ENCODE data around the gene PLVAP.

PLVAP gene

GRCh38 chr19:17357724-17358123 lies 19.4 kb downstream of the PLVAP start:
- no peak for TF ChIP-seq ZNF274 (IDR thresholded peaks at IDR 0.05; ENCODE audit: low read depth, low read length)
- no peak overlapping the region for H3K4me3 ChIP-seq (ENCODE audit: low read length)

- no peak overlapping the region for H3K4me3 ChIP-seq (ENCODE audit: low read length)
- no peak for TF ChIP-seq ZNF274 (IDR thresholded peaks at IDR 0.05; ENCODE audit: low read depth, low read length)
Observed at GRCh38 chr19:17357078-17357666, 20.0 kb downstream of the PLVAP start.

- no peak for TF ChIP-seq ZNF274 (IDR thresholded peaks at IDR 0.05; ENCODE audit: low read depth, low read length)
- H3K4me3 ChIP-seq (ENCODE audit: low read length) = no peak overlapping the region
Observed at GRCh38 chr19:17353386-17353785, 23.8 kb downstream of the PLVAP start.

- TF ChIP-seq ZNF274 (IDR thresholded peaks at IDR 0.05; ENCODE audit: low read depth, low read length) = no peak
- no peak overlapping the region for H3K4me3 ChIP-seq (ENCODE audit: low read length)
Observed at GRCh38 chr19:17352608-17353280, 24.4 kb downstream of the PLVAP start.

GRCh38 chr19:17351815-17352435 lies 25.2 kb downstream of the PLVAP start:
- no peak overlapping the region for H3K4me3 ChIP-seq (ENCODE audit: low read length)
- no peak for TF ChIP-seq ZNF274 (IDR thresholded peaks at IDR 0.05; ENCODE audit: low read depth, low read length)

GRCh38 chr19:17348700-17349099 lies 28.4 kb downstream of the PLVAP start:
- TF ChIP-seq ZNF274 (IDR thresholded peaks at IDR 0.05; ENCODE audit: low read depth, low read length) = no peak
- no peak overlapping the region; the same call in 1 of the 2 replicates for H3K4me3 ChIP-seq (ENCODE audit: low read length)

GRCh38 chr19:17347877-17348276 lies 29.3 kb downstream of the PLVAP start:
- H3K4me3 ChIP-seq (ENCODE audit: low read length) = no peak overlapping the region

GRCh38 chr19:17347361-17347760 lies 29.8 kb downstream of the PLVAP start:
- H3K4me3 ChIP-seq (ENCODE audit: low read length) = no peak overlapping the region
- TF ChIP-seq ZNF274 (IDR thresholded peaks at IDR 0.05; ENCODE audit: low read depth, low read length) = no peak

More at GRCh38 chr19:17347877-17348276, 29.3 kb downstream of the PLVAP start:
- no peak for TF ChIP-seq ZNF274 (IDR thresholded peaks at IDR 0.05; ENCODE audit: low read depth, low read length)

GRCh38 chr19:17346109-17346671 lies 31.0 kb downstream of the PLVAP start:
- no peak overlapping the region for H3K4me3 ChIP-seq (ENCODE audit: low read length)
- no peak for TF ChIP-seq ZNF274 (IDR thresholded peaks at IDR 0.05; ENCODE audit: low read depth, low read length)

DNA sequence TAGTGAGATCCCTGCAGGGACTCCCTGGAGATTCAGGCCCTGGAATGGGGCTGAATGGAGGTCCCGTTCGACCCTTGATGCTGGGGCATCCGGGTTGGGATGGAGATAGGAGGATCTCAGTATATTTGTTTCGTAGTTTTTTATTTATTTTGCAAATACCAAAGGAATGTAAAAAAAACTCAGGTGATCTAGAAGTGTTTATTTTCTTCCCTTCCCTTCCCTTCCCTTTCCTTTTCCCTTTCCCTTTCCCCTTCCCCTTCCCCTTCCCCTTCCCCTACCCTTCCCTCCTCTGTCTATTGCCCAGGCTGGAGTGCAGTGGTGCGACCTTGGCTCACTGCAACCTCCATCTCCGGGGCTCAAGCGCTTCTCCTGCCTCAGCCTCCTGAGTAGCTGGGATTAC lies 35.3 kb downstream of the PLVAP start:
- no peak overlapping the region for H3K4me3 ChIP-seq (ENCODE audit: low read length)
- no peak for TF ChIP-seq ZNF274 (IDR thresholded peaks at IDR 0.05; ENCODE audit: low read depth, low read length)

GRCh38 chr19:17341386-17341785 lies 35.8 kb downstream of the PLVAP start:
- no peak for TF ChIP-seq ZNF274 (IDR thresholded peaks at IDR 0.05; ENCODE audit: low read depth, low read length)
- H3K4me3 ChIP-seq (ENCODE audit: low read length) = no peak overlapping the region

DNA sequence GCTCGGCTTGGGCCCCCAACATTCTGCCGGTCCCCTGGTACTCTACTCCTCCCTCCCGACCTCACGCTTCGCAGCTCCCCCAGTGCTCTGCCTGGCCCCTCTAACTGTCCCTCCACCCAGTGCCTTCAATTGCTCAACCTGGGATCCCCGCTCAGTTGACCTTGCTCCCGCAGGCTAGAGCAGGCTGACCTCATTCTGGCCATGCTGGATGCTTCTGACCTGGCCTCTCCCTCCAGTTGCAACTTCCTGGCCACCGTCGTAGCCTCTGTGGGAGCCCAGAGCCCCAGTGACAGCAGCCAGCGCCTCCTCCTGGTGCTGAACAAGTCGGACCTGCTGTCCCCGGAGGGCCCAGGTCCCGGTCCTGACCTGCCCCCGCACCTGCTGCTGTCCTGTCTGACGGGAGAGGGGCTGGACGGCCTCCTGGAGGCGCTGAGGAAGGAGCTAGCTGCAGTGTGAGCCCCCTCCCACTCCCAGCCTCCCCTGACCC lies 36.2 kb downstream of the PLVAP start:
- no peak overlapping the region for H3K4me3 ChIP-seq (ENCODE audit: low read length)
- no peak for TF ChIP-seq ZNF274 (IDR thresholded peaks at IDR 0.05; ENCODE audit: low read depth, low read length)

GRCh38 chr19:17340302-17340870 lies 36.8 kb downstream of the PLVAP start:
- no peak overlapping the region for H3K4me3 ChIP-seq (ENCODE audit: low read length)

GRCh38 chr19:17339088-17339741 lies 37.9 kb downstream of the PLVAP start:
- no peak for TF ChIP-seq ZNF274 (IDR thresholded peaks at IDR 0.05; ENCODE audit: low read depth, low read length)

More at GRCh38 chr19:17340302-17340870, 36.8 kb downstream of the PLVAP start:
- TF ChIP-seq ZNF274 (IDR thresholded peaks at IDR 0.05; ENCODE audit: low read depth, low read length) = no peak

More at GRCh38 chr19:17339088-17339741, 37.9 kb downstream of the PLVAP start:
- H3K4me3 ChIP-seq (ENCODE audit: low read length) = no peak overlapping the region

Data from GM08714 (cell line).